Parathyroid adenoma (tissue), 2 donors: Measurements from ENCODE around the gene FXYD3.

ENCODE experiments used
- H2AFZ ChIP-seq: fragments of 300-600 bp; sonication (generic); one replicate; pipeline ENCODE4 v1.7.0; 2017; ENCODE audit warnings: antibody characterized with exemption, mild to moderate bottlenecking
- H3K27ac ChIP-seq: fragments of 300-600 bp; sonication (generic); one replicate; pipeline ENCODE4 v1.7.0; 2017
- H3K27me3 ChIP-seq: fragments of 300-600 bp; sonication (generic); one replicate; pipeline ENCODE4 v1.7.0; 2017; ENCODE audit warnings: low read length; ENCODE audit not compliant: control insufficient read depth, insufficient read depth
- H3K36me3 ChIP-seq: fragments of 300-600 bp; sonication (generic); one replicate; pipeline ENCODE4 v1.7.0; 2017; ENCODE audit warnings: low read length; ENCODE audit not compliant: control insufficient read depth, insufficient read depth
- H3K4me1 ChIP-seq: fragments of 300-600 bp; sonication (generic); one replicate; pipeline ENCODE4 v1.7.0; 2017; ENCODE audit warnings: control low read depth
- H3K4me2 ChIP-seq: fragments of 300-600 bp; sonication (generic); one replicate; pipeline ENCODE4 v1.7.0; 2017; ENCODE audit warnings: low read length
- H3K4me3 ChIP-seq: fragments of 300-600 bp; sonication (generic); one replicate; pipeline ENCODE4 v1.7.0; 2017; ENCODE audit warnings: low read depth, low read length
- H3K79me2 ChIP-seq: fragments of 300-600 bp; sonication (generic); one replicate; pipeline ENCODE4 v1.7.0; 2017; ENCODE audit warnings: control low read depth
- H3K9ac ChIP-seq: fragments of 300-600 bp; sonication (generic); one replicate; pipeline ENCODE4 v1.7.0; 2017; ENCODE audit warnings: mild to moderate bottlenecking
- H3K9me3 ChIP-seq: fragments of 300-600 bp; sonication (generic); one replicate; pipeline ENCODE4 v1.7.0; 2017; ENCODE audit warnings: low read length; ENCODE audit not compliant: control insufficient read depth
- CTCF ChIP-seq: fragments of 300-600 bp; sonication (generic); IDR thresholded peaks from one replicate; pipeline ENCODE4 v1.7.0; 2017; ENCODE audit warnings: antibody characterized with exemption, mild to moderate bottlenecking
- donor health status: primary hyperparathyroidism.

Gene FXYD3

GRCh38 chr19:35156673-35157014 lies 41.0 kb downstream of the FXYD3 start:
- H3K4me3 ChIP-seq, result no peak overlapping the region

GRCh38 chr19:35157431-35157830 lies 41.8 kb downstream of the FXYD3 start:
- Histone ChIP-seq H3K27me3 (peaks cover 3% of the 10 kb centered on the region), H3K79me2 (no peaks in the 10 kb centered on the region), H3K4me3 (no peak overlapping the region), H3K9ac (no peak overlapping the region), H3K36me3 (no peaks in the 10 kb centered on the region), H3K9me3 (no peaks in the 10 kb centered on the region), H3K27ac (no peak overlapping the region), H3K4me1 (peaks cover 4% of the 10 kb centered on the region), H3K4me2 (no peak overlapping the region), H2AFZ (no peak overlapping the region)
- TF ChIP-seq CTCF, result no peak

More at GRCh38 chr19:35156673-35157014, 41.0 kb downstream of the FXYD3 start:
- no peak overlapping the region for H3K9ac ChIP-seq
- H3K27ac ChIP-seq, result no peak overlapping the region
- no peaks in the 10 kb centered on the region for H3K9me3 ChIP-seq
- TF ChIP-seq CTCF, result no peak
- H3K4me1 ChIP-seq, result peaks cover 4% of the 10 kb centered on the region
- H3K36me3 ChIP-seq, result no peaks in the 10 kb centered on the region
- no peak overlapping the region for H3K4me2 ChIP-seq
- no peaks in the 10 kb centered on the region for H3K79me2 ChIP-seq
- no peak overlapping the region for H2AFZ ChIP-seq
- H3K27me3 ChIP-seq, result peaks cover 3% of the 10 kb centered on the region

- no peaks in the 10 kb centered on the region for H3K9me3 ChIP-seq
- H2AFZ ChIP-seq, result no peak overlapping the region
- no peak overlapping the region for H3K4me2 ChIP-seq
- H3K36me3 ChIP-seq, result no peaks in the 10 kb centered on the region
- no peak overlapping the region for H3K27ac ChIP-seq
- peaks cover 3% of the 10 kb centered on the region for H3K27me3 ChIP-seq
- H3K9ac ChIP-seq, result no peak overlapping the region
- no peak for TF ChIP-seq CTCF
- no peaks in the 10 kb centered on the region for H3K79me2 ChIP-seq
- H3K4me1 ChIP-seq, result no peaks in the 10 kb centered on the region
- H3K4me3 ChIP-seq, result no peak overlapping the region
These were observed 44.0 kb downstream of the FXYD3 start for GRCh38 chr19:35159606-35160005.

GRCh38 chr19:35160629-35161433 lies 45.2 kb downstream of the FXYD3 start:
- Histone ChIP-seq H3K27ac (no peak overlapping the region), H3K9ac (no peak overlapping the region), H2AFZ (no peak overlapping the region), H3K27me3 (no peaks in the 10 kb centered on the region), H3K4me1 (no peaks in the 10 kb centered on the region), H3K79me2 (no peaks in the 10 kb centered on the region), H3K36me3 (no peaks in the 10 kb centered on the region), H3K9me3 (no peaks in the 10 kb centered on the region), H3K4me2 (no peak overlapping the region), H3K4me3 (no peak overlapping the region)
- no peak for TF ChIP-seq CTCF

- H3K9ac ChIP-seq, result no peak overlapping the region
- H3K27me3 ChIP-seq, result no peaks in the 10 kb centered on the region
- no peaks in the 10 kb centered on the region for H3K4me1 ChIP-seq
- H3K4me2 ChIP-seq, result no peak overlapping the region
- no peak overlapping the region for H3K4me3 ChIP-seq
- H3K9me3 ChIP-seq, result no peaks in the 10 kb centered on the region
- no peak overlapping the region for H3K27ac ChIP-seq
- no peaks in the 10 kb centered on the region for H3K36me3 ChIP-seq
- no peak for TF ChIP-seq CTCF
- no peak overlapping the region for H2AFZ ChIP-seq
- no peaks in the 10 kb centered on the region for H3K79me2 ChIP-seq
These were observed 45.8 kb downstream of the FXYD3 start for GRCh38 chr19:35161434-35161743.
